Measurements from ENCODE around the gene CDKN2B-AS1. TPM values are rescaled to one million over a fixed set of nuclear protein-coding genes. Genes with fewer than 3 reads are reported as not detected.

CDKN2B-AS1 gene
- total RNA-seq, 1 experiment from 2014 or later: 0.24 TPM

DNA sequence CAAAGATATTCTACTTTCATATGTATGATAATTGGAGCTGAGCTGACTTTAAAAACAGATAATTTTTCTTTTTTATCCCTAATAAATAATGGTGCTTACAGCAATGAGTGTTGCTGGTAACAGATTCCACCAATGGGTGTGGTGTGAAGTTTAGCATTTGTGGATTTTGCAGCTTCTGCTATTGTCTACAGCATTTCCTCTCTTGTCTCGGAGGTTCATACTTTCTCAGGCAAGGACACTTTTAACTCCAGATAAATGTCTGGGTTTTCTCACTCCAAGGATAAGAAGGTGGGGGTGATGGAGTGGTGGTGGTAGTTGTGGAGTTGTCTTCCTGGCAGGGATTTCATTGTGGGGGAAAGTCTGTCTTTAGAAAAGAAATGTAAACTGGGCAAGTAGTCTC is 134.5 kb downstream of the CDKN2B-AS1 start (continued):
- TF ChIP-seq, protein P1, sequence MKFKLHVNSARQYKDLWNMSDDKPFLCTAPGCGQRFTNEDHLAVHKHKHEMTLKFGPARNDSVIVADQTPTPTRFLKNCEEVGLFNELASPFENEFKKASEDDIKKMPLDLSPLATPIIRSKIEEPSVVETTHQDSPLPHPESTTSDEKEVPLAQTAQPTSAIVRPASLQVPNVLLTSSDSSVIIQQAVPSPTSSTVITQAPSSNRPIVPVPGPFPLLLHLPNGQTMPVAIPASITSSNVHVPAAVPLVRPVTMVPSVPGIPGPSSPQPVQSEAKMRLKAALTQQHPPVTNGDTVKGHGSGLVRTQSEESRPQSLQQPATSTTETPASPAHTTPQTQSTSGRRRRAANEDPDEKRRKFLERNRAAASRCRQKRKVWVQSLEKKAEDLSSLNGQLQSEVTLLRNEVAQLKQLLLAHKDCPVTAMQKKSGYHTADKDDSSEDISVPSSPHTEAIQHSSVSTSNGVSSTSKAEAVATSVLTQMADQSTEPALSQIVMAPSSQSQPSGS (CRISPR knock-in tag; IDR thresholded peaks at IDR 0.05; ENCODE audit: borderline replicate concordance, low read depth): no peak
- TF ChIP-seq, protein P2, sequence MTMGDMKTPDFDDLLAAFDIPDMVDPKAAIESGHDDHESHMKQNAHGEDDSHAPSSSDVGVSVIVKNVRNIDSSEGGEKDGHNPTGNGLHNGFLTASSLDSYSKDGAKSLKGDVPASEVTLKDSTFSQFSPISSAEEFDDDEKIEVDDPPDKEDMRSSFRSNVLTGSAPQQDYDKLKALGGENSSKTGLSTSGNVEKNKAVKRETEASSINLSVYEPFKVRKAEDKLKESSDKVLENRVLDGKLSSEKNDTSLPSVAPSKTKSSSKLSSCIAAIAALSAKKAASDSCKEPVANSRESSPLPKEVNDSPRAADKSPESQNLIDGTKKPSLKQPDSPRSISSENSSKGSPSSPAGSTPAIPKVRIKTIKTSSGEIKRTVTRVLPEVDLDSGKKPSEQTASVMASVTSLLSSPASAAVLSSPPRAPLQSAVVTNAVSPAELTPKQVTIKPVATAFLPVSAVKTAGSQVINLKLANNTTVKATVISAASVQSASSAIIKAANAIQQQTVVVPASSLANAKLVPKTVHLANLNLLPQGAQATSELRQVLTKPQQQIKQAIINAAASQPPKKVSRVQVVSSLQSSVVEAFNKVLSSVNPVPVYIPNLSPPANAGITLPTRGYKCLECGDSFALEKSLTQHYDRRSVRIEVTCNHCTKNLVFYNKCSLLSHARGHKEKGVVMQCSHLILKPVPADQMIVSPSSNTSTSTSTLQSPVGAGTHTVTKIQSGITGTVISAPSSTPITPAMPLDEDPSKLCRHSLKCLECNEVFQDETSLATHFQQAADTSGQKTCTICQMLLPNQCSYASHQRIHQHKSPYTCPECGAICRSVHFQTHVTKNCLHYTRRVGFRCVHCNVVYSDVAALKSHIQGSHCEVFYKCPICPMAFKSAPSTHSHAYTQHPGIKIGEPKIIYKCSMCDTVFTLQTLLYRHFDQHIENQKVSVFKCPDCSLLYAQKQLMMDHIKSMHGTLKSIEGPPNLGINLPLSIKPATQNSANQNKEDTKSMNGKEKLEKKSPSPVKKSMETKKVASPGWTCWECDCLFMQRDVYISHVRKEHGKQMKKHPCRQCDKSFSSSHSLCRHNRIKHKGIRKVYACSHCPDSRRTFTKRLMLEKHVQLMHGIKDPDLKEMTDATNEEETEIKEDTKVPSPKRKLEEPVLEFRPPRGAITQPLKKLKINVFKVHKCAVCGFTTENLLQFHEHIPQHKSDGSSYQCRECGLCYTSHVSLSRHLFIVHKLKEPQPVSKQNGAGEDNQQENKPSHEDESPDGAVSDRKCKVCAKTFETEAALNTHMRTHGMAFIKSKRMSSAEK (CRISPR knock-in tag; IDR thresholded peaks at IDR 0.05; ENCODE audit: borderline replicate concordance): no peak
- no peak for TF ChIP-seq NFE2L1 (CRISPR knock-in tag; IDR thresholded peaks at IDR 0.05)
- TF ChIP-seq JAZF1 (CRISPR knock-in tag; IDR thresholded peaks at IDR 0.05): no peak

DNA sequence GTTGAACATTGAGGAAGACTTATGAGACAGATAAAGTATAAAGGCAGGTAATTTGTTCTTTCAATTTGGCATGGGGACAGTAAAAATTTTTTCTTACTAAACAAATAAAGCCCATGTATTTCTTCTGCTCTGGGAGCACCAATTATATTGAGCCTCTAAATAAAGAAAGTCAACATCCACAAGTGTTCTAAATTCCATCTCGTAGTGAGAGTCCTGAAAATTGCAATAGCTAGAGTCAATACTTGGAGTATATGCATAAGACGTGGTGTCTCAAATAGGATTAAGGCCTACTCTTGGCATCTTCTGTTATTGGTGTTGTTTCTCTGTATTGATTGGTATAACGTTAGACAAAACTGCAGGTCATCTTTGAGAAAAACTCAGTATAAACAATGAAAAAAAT is 135.0 kb downstream of the CDKN2B-AS1 start:
- CTCF ChIA-PET: interaction anchor here (1.2 to 2.6 kb wide), 2 partner anchors 10 to 13 kb away, joined by 3 to 12 read pairs; no protein-coding TSS in a partner anchor
- peaks cover 11% of the 10 kb centered on the region for H3K4me1 Mint-ChIP-seq
- TF ChIP-seq CBFB (CRISPR knock-in tag; IDR thresholded peaks at IDR 0.05; ENCODE audit: low read depth) (no peak), ZNF671 (CRISPR knock-in tag; IDR thresholded peaks at IDR 0.05) (no peak), SP1 (CRISPR knock-in tag; conservative IDR thresholded peaks at IDR 0.05) (no peak), JAZF1 (CRISPR knock-in tag; IDR thresholded peaks at IDR 0.05) (no peak), RELA (CRISPR knock-in tag; IDR thresholded peaks at IDR 0.05; ENCODE audit: borderline replicate concordance) (no peak), ZNF219 (CRISPR knock-in tag; IDR thresholded peaks at IDR 0.05; ENCODE audit: borderline replicate concordance) (no peak), ZNF423 (CRISPR knock-in tag; IDR thresholded peaks at IDR 0.05) (no peak), NR2C2 (CRISPR knock-in tag; IDR thresholded peaks at IDR 0.05) (no peak), IRF2 (CRISPR knock-in tag; IDR thresholded peaks at IDR 0.05; ENCODE audit: borderline replicate concordance, low read depth) (no peak), MXD4 (CRISPR knock-in tag; IDR thresholded peaks at IDR 0.05; ENCODE audit: borderline replicate concordance) (no peak)
- TF ChIP-seq, protein P3, sequence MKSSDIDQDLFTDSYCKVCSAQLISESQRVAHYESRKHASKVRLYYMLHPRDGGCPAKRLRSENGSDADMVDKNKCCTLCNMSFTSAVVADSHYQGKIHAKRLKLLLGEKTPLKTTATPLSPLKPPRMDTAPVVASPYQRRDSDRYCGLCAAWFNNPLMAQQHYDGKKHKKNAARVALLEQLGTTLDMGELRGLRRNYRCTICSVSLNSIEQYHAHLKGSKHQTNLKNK (CRISPR knock-in tag; IDR thresholded peaks at IDR 0.05): no peak
- TF ChIP-seq, protein P4, sequence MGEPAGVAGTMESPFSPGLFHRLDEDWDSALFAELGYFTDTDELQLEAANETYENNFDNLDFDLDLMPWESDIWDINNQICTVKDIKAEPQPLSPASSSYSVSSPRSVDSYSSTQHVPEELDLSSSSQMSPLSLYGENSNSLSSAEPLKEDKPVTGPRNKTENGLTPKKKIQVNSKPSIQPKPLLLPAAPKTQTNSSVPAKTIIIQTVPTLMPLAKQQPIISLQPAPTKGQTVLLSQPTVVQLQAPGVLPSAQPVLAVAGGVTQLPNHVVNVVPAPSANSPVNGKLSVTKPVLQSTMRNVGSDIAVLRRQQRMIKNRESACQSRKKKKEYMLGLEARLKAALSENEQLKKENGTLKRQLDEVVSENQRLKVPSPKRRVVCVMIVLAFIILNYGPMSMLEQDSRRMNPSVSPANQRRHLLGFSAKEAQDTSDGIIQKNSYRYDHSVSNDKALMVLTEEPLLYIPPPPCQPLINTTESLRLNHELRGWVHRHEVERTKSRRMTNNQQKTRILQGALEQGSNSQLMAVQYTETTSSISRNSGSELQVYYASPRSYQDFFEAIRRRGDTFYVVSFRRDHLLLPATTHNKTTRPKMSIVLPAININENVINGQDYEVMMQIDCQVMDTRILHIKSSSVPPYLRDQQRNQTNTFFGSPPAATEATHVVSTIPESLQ (CRISPR knock-in tag; IDR thresholded peaks at IDR 0.05): no peak
- TF ChIP-seq, protein P5, sequence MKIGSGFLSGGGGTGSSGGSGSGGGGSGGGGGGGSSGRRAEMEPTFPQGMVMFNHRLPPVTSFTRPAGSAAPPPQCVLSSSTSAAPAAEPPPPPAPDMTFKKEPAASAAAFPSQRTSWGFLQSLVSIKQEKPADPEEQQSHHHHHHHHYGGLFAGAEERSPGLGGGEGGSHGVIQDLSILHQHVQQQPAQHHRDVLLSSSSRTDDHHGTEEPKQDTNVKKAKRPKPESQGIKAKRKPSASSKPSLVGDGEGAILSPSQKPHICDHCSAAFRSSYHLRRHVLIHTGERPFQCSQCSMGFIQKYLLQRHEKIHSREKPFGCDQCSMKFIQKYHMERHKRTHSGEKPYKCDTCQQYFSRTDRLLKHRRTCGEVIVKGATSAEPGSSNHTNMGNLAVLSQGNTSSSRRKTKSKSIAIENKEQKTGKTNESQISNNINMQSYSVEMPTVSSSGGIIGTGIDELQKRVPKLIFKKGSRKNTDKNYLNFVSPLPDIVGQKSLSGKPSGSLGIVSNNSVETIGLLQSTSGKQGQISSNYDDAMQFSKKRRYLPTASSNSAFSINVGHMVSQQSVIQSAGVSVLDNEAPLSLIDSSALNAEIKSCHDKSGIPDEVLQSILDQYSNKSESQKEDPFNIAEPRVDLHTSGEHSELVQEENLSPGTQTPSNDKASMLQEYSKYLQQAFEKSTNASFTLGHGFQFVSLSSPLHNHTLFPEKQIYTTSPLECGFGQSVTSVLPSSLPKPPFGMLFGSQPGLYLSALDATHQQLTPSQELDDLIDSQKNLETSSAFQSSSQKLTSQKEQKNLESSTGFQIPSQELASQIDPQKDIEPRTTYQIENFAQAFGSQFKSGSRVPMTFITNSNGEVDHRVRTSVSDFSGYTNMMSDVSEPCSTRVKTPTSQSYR (CRISPR knock-in tag; IDR thresholded peaks at IDR 0.05): no peak
- TF ChIP-seq, protein P6, sequence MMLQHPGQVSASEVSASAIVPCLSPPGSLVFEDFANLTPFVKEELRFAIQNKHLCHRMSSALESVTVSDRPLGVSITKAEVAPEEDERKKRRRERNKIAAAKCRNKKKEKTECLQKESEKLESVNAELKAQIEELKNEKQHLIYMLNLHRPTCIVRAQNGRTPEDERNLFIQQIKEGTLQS (CRISPR knock-in tag; conservative IDR thresholded peaks at IDR 0.05): no peak
- TF ChIP-seq, protein P7, sequence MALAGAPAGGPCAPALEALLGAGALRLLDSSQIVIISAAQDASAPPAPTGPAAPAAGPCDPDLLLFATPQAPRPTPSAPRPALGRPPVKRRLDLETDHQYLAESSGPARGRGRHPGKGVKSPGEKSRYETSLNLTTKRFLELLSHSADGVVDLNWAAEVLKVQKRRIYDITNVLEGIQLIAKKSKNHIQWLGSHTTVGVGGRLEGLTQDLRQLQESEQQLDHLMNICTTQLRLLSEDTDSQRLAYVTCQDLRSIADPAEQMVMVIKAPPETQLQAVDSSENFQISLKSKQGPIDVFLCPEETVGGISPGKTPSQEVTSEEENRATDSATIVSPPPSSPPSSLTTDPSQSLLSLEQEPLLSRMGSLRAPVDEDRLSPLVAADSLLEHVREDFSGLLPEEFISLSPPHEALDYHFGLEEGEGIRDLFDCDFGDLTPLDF (CRISPR knock-in tag; IDR thresholded peaks at IDR 0.05): no peak
- TF ChIP-seq, protein P8, sequence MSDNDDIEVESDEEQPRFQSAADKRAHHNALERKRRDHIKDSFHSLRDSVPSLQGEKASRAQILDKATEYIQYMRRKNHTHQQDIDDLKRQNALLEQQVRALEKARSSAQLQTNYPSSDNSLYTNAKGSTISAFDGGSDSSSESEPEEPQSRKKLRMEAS (CRISPR knock-in tag; IDR thresholded peaks at IDR 0.05): no peak
- TF ChIP-seq, protein P9, sequence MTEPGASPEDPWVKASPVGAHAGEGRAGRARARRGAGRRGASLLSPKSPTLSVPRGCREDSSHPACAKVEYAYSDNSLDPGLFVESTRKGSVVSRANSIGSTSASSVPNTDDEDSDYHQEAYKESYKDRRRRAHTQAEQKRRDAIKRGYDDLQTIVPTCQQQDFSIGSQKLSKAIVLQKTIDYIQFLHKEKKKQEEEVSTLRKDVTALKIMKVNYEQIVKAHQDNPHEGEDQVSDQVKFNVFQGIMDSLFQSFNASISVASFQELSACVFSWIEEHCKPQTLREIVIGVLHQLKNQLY (CRISPR knock-in tag; IDR thresholded peaks at IDR 0.05): no peak

More for the DNA sequence above, 135.0 kb downstream of the CDKN2B-AS1 start:
- H3K27me3 Mint-ChIP-seq (ENCODE audit: low read depth): no peaks in the 10 kb centered on the region
- H3K27ac Mint-ChIP-seq: no peak overlapping the region
- POLR2A ChIA-PET: no interaction called here
- no peaks in the 10 kb centered on the region for H3K9me3 Mint-ChIP-seq
- ATAC-seq (no peak), DNase-seq (ENCODE audit: low spot score) (no peak)
- H3K36me3 Mint-ChIP-seq: no peaks in the 10 kb centered on the region
- H3K4me3 Mint-ChIP-seq: no peak overlapping the region
